LNCAP (cell line): Measurements from ENCODE around the gene PTPN4.

Experiments
- CTCF ChIP-seq: fragments of 450-650 bp; IDR thresholded peaks from 2 replicates; pipeline ENCODE4 v1.5.1; 2017; ENCODE audit warnings: mild to moderate bottlenecking

PTPN4 gene

DNA sequence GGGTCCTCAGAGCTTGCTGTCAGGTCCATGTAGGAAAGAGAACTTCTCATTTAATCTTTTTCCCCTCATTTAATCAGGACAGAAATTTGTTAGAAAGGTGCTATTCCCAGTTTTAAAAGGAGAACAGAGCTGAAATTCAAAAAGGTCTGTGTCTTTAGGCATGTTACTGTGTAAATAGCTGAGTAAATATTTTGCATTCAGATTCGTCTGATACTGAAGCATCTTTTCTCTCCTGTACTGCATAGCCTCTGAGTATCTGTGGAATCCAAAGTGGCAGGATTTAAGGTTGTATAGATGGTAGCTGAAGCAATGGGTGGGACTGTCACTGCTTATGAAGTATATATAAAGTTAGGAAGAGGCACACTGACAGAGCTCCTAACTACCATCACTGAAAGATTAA is 9.0 kb downstream of the PTPN4 start:
- TF ChIP-seq CTCF, result no peak

DNA sequence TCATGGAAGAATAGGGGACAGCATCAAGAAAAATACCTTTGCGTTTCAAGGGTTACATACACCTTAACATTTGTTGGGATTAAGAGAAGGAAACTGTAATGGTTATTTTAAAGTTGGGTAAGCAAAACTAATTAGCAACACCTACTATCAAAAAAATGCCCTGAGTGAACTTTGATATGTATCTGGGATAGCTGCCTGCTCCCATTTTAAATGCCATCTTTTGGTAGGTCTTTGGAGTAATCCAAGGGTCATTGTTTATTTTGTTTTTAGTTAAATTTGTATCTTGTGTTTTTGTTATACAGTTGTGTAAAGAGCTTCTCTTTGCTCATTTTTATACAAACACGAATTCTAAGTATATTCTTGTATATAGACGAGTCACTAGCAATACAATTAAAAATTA is 9.9 kb downstream of the PTPN4 start:
- TF ChIP-seq CTCF, result no peak

- no peak for TF ChIP-seq CTCF
These were observed 11.6 kb downstream of the PTPN4 start for GRCh38 chr2:119771331-119771730.

DNA sequence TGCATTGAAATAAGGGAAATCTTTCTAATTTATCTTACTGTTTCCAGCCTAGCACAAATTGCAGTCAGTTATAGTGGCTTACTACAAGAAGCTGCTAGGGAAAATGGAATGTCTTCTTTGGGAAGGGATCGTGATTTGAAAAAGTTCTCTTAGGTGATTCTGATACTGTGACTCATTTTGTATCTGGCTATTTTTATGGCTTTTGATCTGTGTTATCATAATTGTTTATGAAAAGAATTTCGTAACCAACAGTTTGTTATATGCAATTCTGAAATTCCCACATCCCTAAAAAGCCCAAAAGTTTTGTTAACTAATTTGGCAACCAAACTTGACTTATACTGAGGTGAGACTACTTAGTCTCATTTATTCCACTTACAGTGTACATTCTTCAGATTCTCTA is 12.4 kb downstream of the PTPN4 start:
- no peak for TF ChIP-seq CTCF

- TF ChIP-seq CTCF, result no peak
These were observed 13.0 kb downstream of the PTPN4 start for GRCh38 chr2:119772767-119773166.

GRCh38 chr2:119774026-119774425 is 14.3 kb downstream of the PTPN4 start:
- TF ChIP-seq CTCF, result no peak

- no peak for TF ChIP-seq CTCF
These were observed 15.4 kb downstream of the PTPN4 start for GRCh38 chr2:119775102-119775501.

DNA sequence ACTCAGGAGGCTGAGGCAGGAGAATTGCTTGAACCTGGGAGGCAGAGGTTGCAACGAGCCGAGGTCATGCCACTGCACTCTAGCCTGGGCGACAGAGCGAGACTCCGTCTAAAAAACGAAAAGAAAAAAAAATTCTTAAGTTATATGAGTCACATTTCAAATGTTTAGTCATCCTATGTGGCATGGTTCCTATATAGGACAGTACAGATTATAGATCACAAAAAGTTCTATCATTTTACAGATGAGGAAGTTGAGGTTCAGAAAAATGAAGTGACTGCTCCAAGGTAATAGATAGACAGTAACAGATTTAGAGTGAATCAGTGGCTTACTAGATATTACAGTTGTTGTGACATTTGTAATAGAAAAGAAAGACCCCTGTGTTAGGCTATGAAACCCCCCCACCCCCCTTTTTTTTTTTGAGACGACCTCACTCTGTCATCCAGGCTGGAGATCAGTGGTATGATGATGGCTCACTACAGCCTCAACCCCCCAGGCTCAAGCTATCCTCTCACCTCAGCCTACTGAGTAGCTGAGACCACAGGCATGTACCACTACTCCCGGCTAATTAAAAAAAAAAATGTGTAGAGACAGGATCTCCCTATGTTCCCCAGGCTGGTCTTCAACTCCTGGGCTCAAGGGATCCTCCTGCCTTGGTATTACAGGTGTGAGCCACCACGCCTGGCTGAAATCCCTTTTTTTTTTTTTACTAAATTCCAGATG is 22.7 kb downstream of the PTPN4 start:
- no peak for TF ChIP-seq CTCF
